ENCODE measurements around the gene RELA. TPM values are rescaled to one million over a fixed set of nuclear protein-coding genes. Genes with fewer than 3 reads are reported as not detected.
A peak's percentile ranks its signal among the peaks of the same experiment; 100 is the strongest.

The RELA gene
- polyA plus RNA-seq, 3 donors = 21.3 to 67.9 (median 30.9) TPM

DNA sequence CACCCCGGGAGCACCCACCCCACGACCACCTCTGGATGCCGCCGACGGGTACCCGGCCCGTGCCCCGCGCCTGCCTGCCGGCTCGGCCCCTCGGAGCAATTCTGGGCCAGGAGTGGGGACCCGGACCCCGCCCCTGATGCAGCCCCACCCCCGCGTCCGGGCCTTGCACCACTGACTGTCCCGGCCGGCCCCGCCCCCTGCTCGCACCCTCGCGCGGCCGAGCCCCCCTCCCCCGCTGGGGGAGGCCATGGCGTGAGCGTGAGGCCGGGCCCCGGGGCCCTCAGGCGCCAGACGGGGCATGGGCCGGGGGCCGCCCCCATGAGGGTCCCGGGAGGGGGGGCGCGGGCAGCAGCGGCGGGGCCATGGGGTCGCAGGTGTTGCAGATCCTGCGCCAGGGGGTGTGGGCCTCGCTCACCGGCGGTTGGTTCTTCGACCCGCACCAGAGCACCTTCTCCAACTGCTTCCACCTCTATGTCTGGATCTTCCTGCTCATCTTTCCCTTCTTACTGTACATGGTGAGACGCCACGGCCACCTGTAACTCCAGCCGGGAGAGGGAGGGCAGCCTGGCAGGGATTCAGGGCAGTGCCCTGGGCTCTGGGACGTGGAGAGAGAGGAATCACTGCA, 46.7 kb downstream of the RELA start:
- peaks cover 0 to 1% (median 0%) of the 10 kb centered on the region in 7 donors for H3K9me3 Mint-ChIP-seq
- H3K27ac ChIP-seq (ENCODE audit: low read depth in 1 of 2, low read length in 2 of 2) = peak overlapping the region; percentile 94 to 96
- H3K27ac Mint-ChIP-seq = peak overlapping the region; percentile 89 to 99 (median 96)
- H3K79me2 ChIP-seq (ENCODE audit: insufficient read depth, low read length) = peaks cover 84% of the 10 kb centered on the region
- peak overlapping the region; percentile 92 for H3K9ac ChIP-seq (ENCODE audit: insufficient read depth, low read length, poor library complexity, severe bottlenecking)
- no peaks in the 10 kb centered on the region for H3K27me3 ChIP-seq (ENCODE audit: control insufficient read depth in 2 of 2, insufficient read depth in 2 of 2, low read length in 2 of 2)
- no peaks in the 10 kb centered on the region for H3K27me3 Mint-ChIP-seq (ENCODE audit: low read depth in 3 of 3)
- peak overlapping the region; percentile 92 for H3K4me2 ChIP-seq (replicated peaks; ENCODE audit: extremely low read depth, low read length, poor library complexity, severe bottlenecking)
- peaks cover 34 to 47% of the 10 kb centered on the region in 2 donors for H3K4me1 ChIP-seq (ENCODE audit: control insufficient read depth in 1 of 2, insufficient read depth in 2 of 2, low read length in 2 of 2)
- DNase-seq = no peak
- H4K20me1 ChIP-seq (ENCODE audit: insufficient read depth, low read length) = peaks cover 83% of the 10 kb centered on the region
- WGBS (ENCODE audit: insufficient coverage) = under 1% methylated on average over 34 of the region's 50 CpGs
- peaks cover 44 to 48% of the 10 kb centered on the region in 2 donors for H3K36me3 ChIP-seq (replicated peaks in 1 of 2; ENCODE audit: control insufficient read depth in 1 of 2, insufficient read depth in 2 of 2, low read length in 2 of 2)
- H3K4me3 ChIP-seq (replicated peaks in 1 of 3; ENCODE audit: low read depth in 2 of 3, low read length in 3 of 3) = peak overlapping the region; percentile 76 to 96 (median 79)
- H3K4me1 Mint-ChIP-seq = peaks cover 33% of the 10 kb centered on the region
- H3K36me3 Mint-ChIP-seq = peaks cover 35 to 61% of the 10 kb centered on the region in 2 donors
- peak overlapping the region; percentile 89 to 93 for H3K4me3 Mint-ChIP-seq
- no peaks in the 10 kb centered on the region for H3K9me3 ChIP-seq (replicated peaks in 1 of 2; ENCODE audit: control insufficient read depth in 1 of 2, insufficient read depth in 1 of 2, low read length in 2 of 2)
- TF ChIP-seq, protein P1, sequence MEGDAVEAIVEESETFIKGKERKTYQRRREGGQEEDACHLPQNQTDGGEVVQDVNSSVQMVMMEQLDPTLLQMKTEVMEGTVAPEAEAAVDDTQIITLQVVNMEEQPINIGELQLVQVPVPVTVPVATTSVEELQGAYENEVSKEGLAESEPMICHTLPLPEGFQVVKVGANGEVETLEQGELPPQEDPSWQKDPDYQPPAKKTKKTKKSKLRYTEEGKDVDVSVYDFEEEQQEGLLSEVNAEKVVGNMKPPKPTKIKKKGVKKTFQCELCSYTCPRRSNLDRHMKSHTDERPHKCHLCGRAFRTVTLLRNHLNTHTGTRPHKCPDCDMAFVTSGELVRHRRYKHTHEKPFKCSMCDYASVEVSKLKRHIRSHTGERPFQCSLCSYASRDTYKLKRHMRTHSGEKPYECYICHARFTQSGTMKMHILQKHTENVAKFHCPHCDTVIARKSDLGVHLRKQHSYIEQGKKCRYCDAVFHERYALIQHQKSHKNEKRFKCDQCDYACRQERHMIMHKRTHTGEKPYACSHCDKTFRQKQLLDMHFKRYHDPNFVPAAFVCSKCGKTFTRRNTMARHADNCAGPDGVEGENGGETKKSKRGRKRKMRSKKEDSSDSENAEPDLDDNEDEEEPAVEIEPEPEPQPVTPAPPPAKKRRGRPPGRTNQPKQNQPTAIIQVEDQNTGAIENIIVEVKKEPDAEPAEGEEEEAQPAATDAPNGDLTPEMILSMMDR (IDR thresholded peaks at IDR 0.05) = no peak
- peak overlapping the region; percentile 65 for H2AFZ ChIP-seq (ENCODE audit: insufficient read depth, low read depth, low read length, poor library complexity, severe bottlenecking)
- intact Hi-C loops (cut with micrococcal nuclease) = loop anchor here (2.0 to 10.0 kb wide), 4 partner anchors 36 to 71 kb away; partner anchors contain the start of gene ZNRD2 (in 1 of the 2)

DNA sequence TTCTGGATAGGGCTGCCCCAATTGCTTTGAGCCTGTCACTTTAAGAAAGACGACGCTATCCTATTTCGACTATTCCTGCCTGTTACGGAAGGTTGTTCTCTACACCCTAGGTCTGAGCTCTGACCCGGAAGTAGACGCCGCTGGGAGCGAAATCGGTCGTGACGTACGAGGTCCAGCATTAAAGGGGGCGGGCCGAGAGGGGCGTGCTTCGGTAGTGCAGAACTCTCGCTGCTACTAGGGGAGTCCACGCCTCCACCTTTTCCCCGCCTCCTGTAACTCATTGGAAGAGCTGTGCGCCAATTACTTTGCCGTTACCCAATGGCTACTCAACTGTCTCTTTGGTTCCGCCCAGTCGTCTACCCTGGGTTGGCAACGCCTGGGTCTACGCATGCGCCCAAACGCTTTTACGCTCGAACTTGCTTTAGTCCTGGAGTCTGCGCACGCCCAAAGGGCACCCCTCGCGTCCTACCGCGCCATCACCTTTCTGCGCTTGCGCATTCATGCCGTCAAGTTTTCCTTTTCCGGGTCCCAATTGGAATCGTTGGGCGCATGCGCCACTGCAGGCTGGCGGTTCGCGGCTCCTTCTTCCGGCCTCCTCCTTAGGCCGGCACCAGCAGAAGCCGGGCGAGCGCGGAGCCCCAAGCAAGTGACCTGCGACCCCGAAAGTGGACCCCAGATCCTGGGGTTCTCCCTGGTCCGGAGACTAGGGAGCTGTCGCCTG, 47.3 kb downstream of the RELA start, which contains the start of gene PCNX3:
Gene PCNX3, plus strand, starts transcription at position 548 of the 721 bp plus-strand sequence. CDS start 536 bp downstream, outside the sequence.
- H2AFZ ChIP-seq (ENCODE audit: insufficient read depth, low read depth, low read length, poor library complexity, severe bottlenecking) = peak within 1 kb of the TSS; percentile 65
- Mint-ChIP-seq H3K36me3 (peaks cover 36 to 59% of the 10 kb centered on the region in 2 donors), H3K4me3 (peak within 1 kb of the TSS; percentile 89 to 96), H3K27me3 (ENCODE audit: low read depth in 3 of 3) (no peaks in the 10 kb centered on the region), H3K9me3 (peaks cover 0 to 1% (median 0%) of the 10 kb centered on the region in 7 donors), H3K4me1 (peaks cover 39% of the 10 kb centered on the region), H3K27ac (peak within 1 kb of the TSS; percentile 96 to 99 (median 98))
- intact Hi-C loops (cut with micrococcal nuclease) = loop anchor here (2.0 to 10.0 kb wide), 4 partner anchors 37 to 71 kb away; partner anchors contain the start of gene ZNRD2 (in 1 of the 2)
- peaks cover 83% of the 10 kb centered on the region for H4K20me1 ChIP-seq (ENCODE audit: insufficient read depth, low read length)
- TF ChIP-seq, protein P1 (IDR thresholded peaks at IDR 0.05) = no peak
- H3K9me3 ChIP-seq (replicated peaks in 1 of 2; ENCODE audit: control insufficient read depth in 1 of 2, insufficient read depth in 1 of 2, low read length in 2 of 2) = no peaks in the 10 kb centered on the region
- H3K4me2 ChIP-seq (replicated peaks; ENCODE audit: extremely low read depth, low read length, poor library complexity, severe bottlenecking) = peak within 1 kb of the TSS; percentile 99
- peak within 1 kb of the TSS; percentile 79 to 96 (median 93) for H3K4me3 ChIP-seq (replicated peaks in 1 of 3; ENCODE audit: low read depth in 2 of 3, low read length in 3 of 3)
- H3K79me2 ChIP-seq (ENCODE audit: insufficient read depth, low read length) = peaks cover 90% of the 10 kb centered on the region
- peak within 1 kb of the TSS; percentile 92 for H3K9ac ChIP-seq (ENCODE audit: insufficient read depth, low read length, poor library complexity, severe bottlenecking)
- H3K36me3 ChIP-seq (replicated peaks in 1 of 2; ENCODE audit: control insufficient read depth in 1 of 2, insufficient read depth in 2 of 2, low read length in 2 of 2) = peaks cover 39 to 42% of the 10 kb centered on the region in 2 donors
- peak; percentile 100 for DNase-seq
- under 1% methylated on average over 51 of the region's 55 CpGs for WGBS (ENCODE audit: insufficient coverage)
- peaks cover 40 to 54% of the 10 kb centered on the region in 2 donors for H3K4me1 ChIP-seq (ENCODE audit: control insufficient read depth in 1 of 2, insufficient read depth in 2 of 2, low read length in 2 of 2)
- peak within 1 kb of the TSS; percentile 94 to 96 for H3K27ac ChIP-seq (ENCODE audit: low read depth in 1 of 2, low read length in 2 of 2)
- no peaks in the 10 kb centered on the region for H3K27me3 ChIP-seq (ENCODE audit: control insufficient read depth in 2 of 2, insufficient read depth in 2 of 2, low read length in 2 of 2)

Measured in CD14-positive monocyte (primary cell).